ENCODE results near the gene ACVRL1. TPM values are rescaled to one million over a fixed set of nuclear protein-coding genes. Genes with fewer than 3 reads are reported as not detected.

Gene ACVRL1
- total RNA-seq, 2 experiments from 2014 or later = not detected

DNA sequence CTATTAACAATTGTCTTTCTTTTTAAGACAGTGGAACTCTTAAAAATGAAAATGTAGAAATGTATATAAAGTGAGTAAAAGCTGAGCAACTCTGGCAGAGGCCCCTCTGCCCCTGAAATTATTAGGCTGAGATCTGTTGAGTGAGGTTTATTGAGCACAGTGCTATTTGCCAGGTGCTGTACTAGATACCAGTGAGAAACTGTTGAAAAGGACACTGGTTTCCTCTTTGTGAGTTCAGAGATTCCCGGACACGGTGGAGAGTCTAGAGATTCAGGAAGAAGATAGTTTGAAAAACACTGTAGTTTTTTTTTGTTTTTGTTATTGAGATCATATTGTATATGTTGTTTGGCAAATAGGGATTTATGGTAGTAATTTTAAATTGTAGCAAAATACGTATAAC, 55.4 kb downstream of the ACVRL1 start:
- H3K36me3 Mint-ChIP-seq = peaks cover 20% of the 10 kb centered on the region
- H3K4me3 Mint-ChIP-seq = no peak overlapping the region
- H3K27ac Mint-ChIP-seq = no peak overlapping the region
- H3K9me3 Mint-ChIP-seq = no peaks in the 10 kb centered on the region
- H3K27me3 Mint-ChIP-seq = no peaks in the 10 kb centered on the region
- no peak for DNase-seq
- peaks cover 28% of the 10 kb centered on the region for H3K4me1 Mint-ChIP-seq

DNA sequence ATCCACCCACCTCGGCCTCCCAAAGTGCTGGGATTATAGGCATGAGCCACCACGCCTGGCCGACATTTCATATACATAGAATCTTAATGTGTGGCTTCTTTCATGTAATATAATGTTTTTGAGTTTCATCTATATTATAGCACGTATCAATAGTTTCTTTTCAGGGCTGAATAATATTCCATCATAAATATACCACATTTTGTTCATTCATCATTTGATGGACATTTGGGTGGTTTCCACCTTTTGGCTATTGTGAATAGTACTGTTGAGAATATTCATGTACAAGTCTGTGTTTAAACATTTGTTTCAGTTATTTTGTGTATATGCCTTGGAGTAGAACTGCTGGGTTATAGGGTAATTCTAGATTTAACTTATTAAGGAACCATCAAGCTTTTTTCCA, 56.2 kb downstream of the ACVRL1 start:
- no peak for DNase-seq
- Mint-ChIP-seq H3K9me3 (no peaks in the 10 kb centered on the region), H3K4me3 (no peak overlapping the region), H3K27me3 (no peaks in the 10 kb centered on the region), H3K36me3 (peaks cover 20% of the 10 kb centered on the region), H3K4me1 (peaks cover 26% of the 10 kb centered on the region), H3K27ac (no peak overlapping the region)

DNA sequence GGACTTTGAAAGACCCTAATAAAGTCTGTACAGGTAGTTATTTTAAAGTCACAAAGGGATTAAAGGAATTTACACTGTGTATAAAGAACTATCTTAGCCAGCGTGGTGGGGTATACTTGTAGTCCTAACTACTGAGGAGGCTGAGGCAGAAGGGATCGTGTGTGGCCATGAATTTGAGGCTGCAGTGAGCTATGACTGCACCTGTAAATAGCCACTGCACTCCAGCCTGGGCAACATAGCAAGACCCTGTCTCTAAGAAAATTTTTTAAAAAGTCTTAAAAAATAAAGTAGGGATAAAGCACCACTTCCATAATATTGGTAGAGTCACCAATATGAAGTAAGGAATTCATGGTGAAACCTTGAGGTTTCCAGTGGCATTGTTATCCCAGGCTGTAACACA, 62.3 kb downstream of the ACVRL1 start:
- DNase-seq = no peak
- no peaks in the 10 kb centered on the region for H3K9me3 Mint-ChIP-seq
- H3K27ac Mint-ChIP-seq = no peak overlapping the region
- H3K27me3 Mint-ChIP-seq = no peaks in the 10 kb centered on the region
- no peaks in the 10 kb centered on the region for H3K36me3 Mint-ChIP-seq
- no peak overlapping the region for H3K4me3 Mint-ChIP-seq
- H3K4me1 Mint-ChIP-seq = peaks cover 52% of the 10 kb centered on the region

DNA sequence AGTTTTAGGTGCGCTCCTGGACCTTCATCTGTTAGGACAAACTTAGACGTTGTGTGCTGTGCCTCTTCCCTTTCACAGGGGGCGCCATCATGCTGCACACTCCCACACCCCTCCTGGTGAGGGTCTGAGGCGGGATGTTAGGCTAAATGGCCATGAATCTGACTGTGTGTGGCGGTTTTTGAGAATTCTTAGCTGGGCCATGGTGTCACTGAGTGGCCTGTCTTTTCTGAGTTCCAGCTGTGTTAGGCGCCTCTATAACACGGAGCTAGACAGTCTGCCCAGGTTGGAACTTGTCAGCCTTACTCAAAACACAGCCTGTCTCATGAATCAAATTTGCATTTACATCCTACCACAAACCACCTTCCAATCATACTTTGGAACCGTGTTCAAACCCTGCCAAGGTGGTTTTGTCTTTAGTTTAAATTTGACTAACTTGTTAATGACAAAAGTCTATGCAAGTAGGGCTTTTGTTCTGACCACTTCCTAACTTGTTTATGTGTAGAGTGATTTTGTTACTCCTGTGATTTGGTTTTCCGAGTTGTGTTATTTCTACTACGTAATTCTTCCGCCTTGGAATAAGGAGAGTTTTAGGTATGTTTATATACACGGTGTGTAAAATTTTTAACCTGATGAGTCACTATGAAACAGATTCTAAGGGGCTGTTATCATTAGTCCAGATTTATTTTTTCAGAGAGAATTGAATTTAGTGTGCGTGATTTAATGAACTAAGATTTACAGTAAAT, 63.8 kb downstream of the ACVRL1 start:
- Mint-ChIP-seq H3K9me3 (no peaks in the 10 kb centered on the region), H3K36me3 (peaks cover 10% of the 10 kb centered on the region), H3K27ac (peak overlapping the region; percentile 75), H3K4me3 (peak overlapping the region; percentile 62), H3K27me3 (no peaks in the 10 kb centered on the region), H3K4me1 (peaks cover 63% of the 10 kb centered on the region)
- peak; percentile 56 for DNase-seq

DNA sequence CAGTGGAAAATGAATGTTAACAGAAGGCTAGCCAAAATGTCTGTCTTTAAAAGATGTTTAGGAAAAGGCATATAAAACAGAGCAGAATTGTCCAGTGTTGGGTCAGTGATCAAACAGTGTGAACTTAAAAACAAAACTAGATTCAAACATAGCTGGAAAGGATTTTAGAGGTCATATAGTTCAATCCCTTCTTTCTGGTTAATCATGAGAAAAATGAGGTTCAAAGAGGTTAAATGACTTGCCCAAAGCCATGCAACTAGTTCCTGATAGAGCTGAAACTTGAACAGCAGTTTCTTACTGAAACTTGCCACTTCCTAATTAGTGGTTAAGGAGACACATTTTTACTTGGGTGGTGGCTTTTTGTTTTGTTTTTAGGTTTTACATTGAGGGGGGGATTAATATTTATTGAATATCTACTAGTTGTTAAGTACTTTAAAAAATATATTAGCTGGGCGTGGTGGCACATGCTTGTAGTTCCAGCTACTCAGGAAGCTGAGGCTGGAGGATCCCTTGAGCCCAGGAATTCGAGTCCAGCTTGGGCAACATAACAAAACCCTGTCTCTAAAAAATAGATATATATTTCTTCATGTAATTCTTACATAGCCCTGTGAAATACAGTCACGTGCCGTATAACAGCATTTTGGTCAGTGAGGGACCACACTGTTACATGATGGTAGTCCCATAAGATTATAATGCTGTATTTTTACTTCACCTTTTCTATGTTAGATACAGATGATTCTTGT, 64.5 kb downstream of the ACVRL1 start:
- Mint-ChIP-seq H3K27me3 (no peaks in the 10 kb centered on the region), H3K27ac (peak overlapping the region; percentile 27), H3K9me3 (no peaks in the 10 kb centered on the region), H3K36me3 (peaks cover 17% of the 10 kb centered on the region), H3K4me3 (peak overlapping the region; percentile 23), H3K4me1 (peaks cover 69% of the 10 kb centered on the region)
- DNase-seq = no peak

DNA sequence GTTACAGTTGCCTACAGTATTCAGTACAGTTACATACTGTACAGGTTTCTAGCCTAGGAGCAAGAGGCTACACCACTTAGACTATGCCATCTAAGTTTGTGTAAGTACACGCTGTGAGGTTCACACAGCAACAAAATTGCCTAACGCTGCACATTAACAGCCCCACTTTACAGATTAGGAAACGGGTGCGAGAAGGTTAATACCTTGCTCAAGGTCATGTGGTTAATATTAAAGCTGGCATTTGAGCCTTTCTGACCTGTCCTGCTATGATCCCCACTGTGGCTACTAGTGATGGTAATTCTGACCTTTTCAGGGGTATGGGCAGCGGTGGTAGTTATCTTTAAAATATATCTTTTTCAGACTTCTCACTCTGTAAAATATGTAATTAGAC, 65.1 kb downstream of the ACVRL1 start:
- no peaks in the 10 kb centered on the region for H3K27me3 Mint-ChIP-seq
- peaks cover 17% of the 10 kb centered on the region for H3K36me3 Mint-ChIP-seq
- no peak overlapping the region for H3K4me3 Mint-ChIP-seq
- DNase-seq = no peak
- H3K9me3 Mint-ChIP-seq = no peaks in the 10 kb centered on the region
- no peak overlapping the region for H3K27ac Mint-ChIP-seq
- H3K4me1 Mint-ChIP-seq = peaks cover 71% of the 10 kb centered on the region

DNA sequence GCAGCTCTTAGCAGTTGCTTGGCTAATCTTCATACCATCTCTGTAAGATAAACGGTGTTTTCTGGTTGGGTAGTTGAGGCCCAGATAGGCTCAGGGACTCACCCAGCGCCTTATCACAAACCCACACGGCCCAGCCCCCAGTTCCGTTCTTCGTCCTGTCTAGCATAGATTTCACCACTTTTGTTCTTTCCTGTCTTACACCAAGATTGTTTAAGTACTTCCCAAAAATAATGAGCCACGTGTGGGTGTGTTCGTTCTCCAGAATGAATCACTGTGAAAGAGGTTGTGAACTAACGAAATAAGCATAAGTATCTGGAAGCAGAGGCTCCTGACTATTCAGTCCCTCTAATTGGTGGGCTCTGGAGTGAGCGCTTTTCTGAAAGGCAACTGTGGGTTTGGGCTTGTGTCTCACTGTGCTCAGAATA, 65.6 kb downstream of the ACVRL1 start:
- H3K4me3 Mint-ChIP-seq = no peak overlapping the region
- no peaks in the 10 kb centered on the region for H3K27me3 Mint-ChIP-seq
- peaks cover 17% of the 10 kb centered on the region for H3K36me3 Mint-ChIP-seq
- peaks cover 71% of the 10 kb centered on the region for H3K4me1 Mint-ChIP-seq
- no peak overlapping the region for H3K27ac Mint-ChIP-seq
- peak; percentile 35 for DNase-seq
- no peaks in the 10 kb centered on the region for H3K9me3 Mint-ChIP-seq

Other genes starting within 250 kb of the ACVRL1 start
- under 1 TPM; 0.29 to 0.40 TPM for gene FIGNL2, start 58.8 kb upstream of the ACVRL1 start, total RNA-seq
- not detected for gene ANKRD33, start 19.4 kb upstream of the ACVRL1 start, total RNA-seq
- 10 to 100 TPM in 1 of 2 experiments, 1 to 10 TPM in 1; 9.9 to 10.2 TPM for gene ACVR1B, start 44.2 kb downstream of the ACVRL1 start, total RNA-seq
- 10 to 100 TPM in 1 of 2 experiments, 1 to 10 TPM in 1; 9.1 to 11.3 TPM for gene TAMALIN, start 99.4 kb downstream of the ACVRL1 start, total RNA-seq
- 10 to 100 TPM; 88.0 to 92.6 TPM for gene NR4A1, start 143.9 kb downstream of the ACVRL1 start, total RNA-seq
- 10 to 100 TPM; 39.8 to 41.2 TPM for gene ATG101, start 162.5 kb downstream of the ACVRL1 start, total RNA-seq
- not detected for gene SMIM41, start 172.2 kb downstream of the ACVRL1 start, total RNA-seq